ENCODE measurements around the gene GPR108. TPM values are rescaled to one million over a fixed set of nuclear protein-coding genes. Genes with fewer than 3 reads are reported as not detected.

GPR108 gene
- polyA plus RNA-seq, 1 of the 3 experiments (the other 2 are of a cell fraction): 54.2 TPM

DNA sequence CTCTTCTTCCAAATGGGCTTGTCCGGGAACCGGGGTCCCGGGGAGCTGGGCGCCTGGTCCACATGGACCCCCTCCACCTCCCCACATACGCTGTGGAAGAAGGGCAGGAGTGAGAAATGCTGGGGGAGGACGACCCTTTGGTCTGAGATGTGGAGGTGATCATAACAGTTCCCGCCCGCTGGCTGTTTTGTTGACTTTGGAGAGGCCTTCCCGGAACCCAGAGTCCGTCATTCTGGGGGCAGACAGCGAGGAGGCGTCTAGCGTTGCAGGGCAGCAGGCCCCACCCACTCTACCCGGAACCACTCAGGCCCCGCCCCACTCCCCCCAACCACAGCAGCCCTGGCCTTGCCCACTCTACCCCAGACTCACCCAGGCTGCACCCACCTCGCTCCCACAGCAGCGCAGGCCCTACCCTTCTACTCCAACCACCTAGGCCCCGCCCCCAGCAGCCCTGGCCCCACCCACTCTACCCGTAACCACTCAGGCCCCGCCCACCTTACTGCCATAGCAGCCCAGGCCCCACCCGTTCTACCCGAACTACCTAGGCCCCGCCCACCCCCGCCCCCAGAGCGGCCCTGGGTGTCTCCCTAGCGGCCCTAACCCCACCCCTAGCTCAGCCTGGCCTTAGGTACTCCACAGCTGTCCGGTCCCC is 7.1 kb downstream of the GPR108 start:
- Histone ChIP-seq H3K9me2 (no peaks in the 10 kb centered on the region), H3K4me3 (ENCODE audit: low read depth in 2 of 2, low read length in 1 of 2) (no peak overlapping the region), H3F3A (replicated peaks; ENCODE audit: insufficient read depth) (no peaks in the 10 kb centered on the region), H3K4me1 (ENCODE audit: control insufficient read depth in 1 of 2, insufficient read depth in 2 of 2, low read depth in 1 of 2, low read length in 1 of 2) (peaks cover 0 to under 1% of the 10 kb centered on the region in 2 experiments; a peak in 2 of 4 replicates), H3K9me3 (no peaks in the 10 kb centered on the region), H3K27me3 (ENCODE audit: insufficient read depth) (no peaks in the 10 kb centered on the region), H3K79me2 (ENCODE audit: insufficient read depth) (peaks cover 3% of the 10 kb centered on the region; the same call in 1 of the 2 replicates), H4K20me1 (ENCODE audit: insufficient read depth) (no peaks in the 10 kb centered on the region), H3K9ac (no peak overlapping the region), H3K27ac (ENCODE audit: low read depth in 2 of 2, low read length in 1 of 2) (no peak overlapping the region), H3K36me3 (replicated peaks in 1 of 2; ENCODE audit: control insufficient read depth in 1 of 2, insufficient read depth in 2 of 2, low read length in 1 of 2) (peaks cover 0 to 5% of the 10 kb centered on the region in 2 experiments), H2AFZ (ENCODE audit: low read depth) (no peak overlapping the region), H3K4me2 (no peak overlapping the region)
- peak; percentile 71 for DNase-seq
- POLR2A ChIA-PET: no interaction called here
- TF ChIP-seq YY1 (IDR thresholded peaks at IDR 0.05; ENCODE audit: low read depth) (no peak), GABPA (IDR thresholded peaks at IDR 0.05; ENCODE audit: low read depth) (no peak), RAD21 (IDR thresholded peaks at IDR 0.05; ENCODE audit: low read length) (no peak), TCF12 (IDR thresholded peaks at IDR 0.05) (no peak), MEF2A (IDR thresholded peaks at IDR 0.05; ENCODE audit: borderline replicate concordance, low read depth) (no peak), FOSL2 (IDR thresholded peaks at IDR 0.05; ENCODE audit: borderline replicate concordance, low read depth) (no peak)
- TF ChIP-seq, protein P1, sequence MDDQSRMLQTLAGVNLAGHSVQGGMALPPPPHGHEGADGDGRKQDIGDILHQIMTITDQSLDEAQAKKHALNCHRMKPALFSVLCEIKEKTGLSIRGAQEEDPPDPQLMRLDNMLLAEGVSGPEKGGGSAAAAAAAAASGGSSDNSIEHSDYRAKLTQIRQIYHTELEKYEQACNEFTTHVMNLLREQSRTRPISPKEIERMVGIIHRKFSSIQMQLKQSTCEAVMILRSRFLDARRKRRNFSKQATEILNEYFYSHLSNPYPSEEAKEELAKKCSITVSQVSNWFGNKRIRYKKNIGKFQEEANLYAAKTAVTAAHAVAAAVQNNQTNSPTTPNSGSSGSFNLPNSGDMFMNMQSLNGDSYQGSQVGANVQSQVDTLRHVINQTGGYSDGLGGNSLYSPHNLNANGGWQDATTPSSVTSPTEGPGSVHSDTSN (IDR thresholded peaks at IDR 0.05): no peak
- TF ChIP-seq, protein P2, sequence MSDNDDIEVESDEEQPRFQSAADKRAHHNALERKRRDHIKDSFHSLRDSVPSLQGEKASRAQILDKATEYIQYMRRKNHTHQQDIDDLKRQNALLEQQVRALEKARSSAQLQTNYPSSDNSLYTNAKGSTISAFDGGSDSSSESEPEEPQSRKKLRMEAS (IDR thresholded peaks at IDR 0.05; ENCODE audit: low read depth): no peak
- TF ChIP-seq, protein P3, sequence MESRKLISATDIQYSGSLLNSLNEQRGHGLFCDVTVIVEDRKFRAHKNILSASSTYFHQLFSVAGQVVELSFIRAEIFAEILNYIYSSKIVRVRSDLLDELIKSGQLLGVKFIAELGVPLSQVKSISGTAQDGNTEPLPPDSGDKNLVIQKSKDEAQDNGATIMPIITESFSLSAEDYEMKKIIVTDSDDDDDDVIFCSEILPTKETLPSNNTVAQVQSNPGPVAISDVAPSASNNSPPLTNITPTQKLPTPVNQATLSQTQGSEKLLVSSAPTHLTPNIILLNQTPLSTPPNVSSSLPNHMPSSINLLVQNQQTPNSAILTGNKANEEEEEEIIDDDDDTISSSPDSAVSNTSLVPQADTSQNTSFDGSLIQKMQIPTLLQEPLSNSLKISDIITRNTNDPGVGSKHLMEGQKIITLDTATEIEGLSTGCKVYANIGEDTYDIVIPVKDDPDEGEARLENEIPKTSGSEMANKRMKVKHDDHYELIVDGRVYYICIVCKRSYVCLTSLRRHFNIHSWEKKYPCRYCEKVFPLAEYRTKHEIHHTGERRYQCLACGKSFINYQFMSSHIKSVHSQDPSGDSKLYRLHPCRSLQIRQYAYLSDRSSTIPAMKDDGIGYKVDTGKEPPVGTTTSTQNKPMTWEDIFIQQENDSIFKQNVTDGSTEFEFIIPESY (IDR thresholded peaks at IDR 0.05; ENCODE audit: borderline replicate concordance, low read depth): no peak
- TF ChIP-seq, protein P4, sequence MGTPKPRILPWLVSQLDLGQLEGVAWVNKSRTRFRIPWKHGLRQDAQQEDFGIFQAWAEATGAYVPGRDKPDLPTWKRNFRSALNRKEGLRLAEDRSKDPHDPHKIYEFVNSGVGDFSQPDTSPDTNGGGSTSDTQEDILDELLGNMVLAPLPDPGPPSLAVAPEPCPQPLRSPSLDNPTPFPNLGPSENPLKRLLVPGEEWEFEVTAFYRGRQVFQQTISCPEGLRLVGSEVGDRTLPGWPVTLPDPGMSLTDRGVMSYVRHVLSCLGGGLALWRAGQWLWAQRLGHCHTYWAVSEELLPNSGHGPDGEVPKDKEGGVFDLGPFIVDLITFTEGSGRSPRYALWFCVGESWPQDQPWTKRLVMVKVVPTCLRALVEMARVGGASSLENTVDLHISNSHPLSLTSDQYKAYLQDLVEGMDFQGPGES (IDR thresholded peaks at IDR 0.05; ENCODE audit: low read depth, low read length): no peak
- WGBS (ENCODE audit: low lambda C conversion rate): 84% methylated on average over 22 of the region's 27 CpGs
- CTCF ChIA-PET: interaction anchor here (1.4 kb wide), 1 partner anchor 682 kb away, joined by 4 read pairs; no protein-coding TSS in a partner anchor

DNA sequence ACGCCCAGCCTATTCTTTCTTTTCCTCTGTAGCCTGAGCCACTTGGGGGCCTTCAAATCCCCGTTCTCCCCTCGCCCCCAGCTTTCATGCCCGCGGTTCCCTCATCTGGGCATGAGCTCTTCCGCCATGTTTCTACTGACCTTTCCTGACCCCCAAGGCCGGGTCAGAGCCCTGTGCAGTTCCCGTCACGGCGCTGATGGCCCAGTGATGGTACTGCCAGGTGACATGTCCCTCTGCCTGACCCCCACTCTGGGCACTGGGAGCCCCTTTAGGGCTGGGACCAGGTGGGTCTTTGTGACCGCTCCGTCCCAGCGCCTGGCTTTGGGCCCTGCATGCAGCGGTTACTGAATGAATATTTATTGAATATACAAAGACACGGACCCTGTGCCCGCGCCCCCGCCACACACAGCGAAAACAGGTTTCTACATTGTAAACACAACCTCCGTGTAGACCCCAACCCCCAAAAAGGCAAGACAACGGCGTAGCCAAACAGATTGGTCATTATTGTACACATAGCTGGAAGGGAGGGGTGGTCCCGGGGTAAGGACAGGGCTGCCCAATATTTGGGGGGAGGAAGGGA is 7.7 kb downstream of the GPR108 start:
- H3K9ac ChIP-seq: no peak overlapping the region
- no peaks in the 10 kb centered on the region for H4K20me1 ChIP-seq (ENCODE audit: insufficient read depth)
- no peak overlapping the region for H3K27ac ChIP-seq (ENCODE audit: low read depth in 2 of 2, low read length in 1 of 2)
- no peaks in the 10 kb centered on the region for H3K9me2 ChIP-seq
- no peaks in the 10 kb centered on the region for H3F3A ChIP-seq (replicated peaks; ENCODE audit: insufficient read depth)
- H3K9me3 ChIP-seq: no peaks in the 10 kb centered on the region
- WGBS (ENCODE audit: low lambda C conversion rate): 92% methylated on average over 23 of the region's 23 CpGs
- POLR2A ChIA-PET: no interaction called here
- H3K4me1 ChIP-seq (ENCODE audit: control insufficient read depth in 1 of 2, insufficient read depth in 2 of 2, low read depth in 1 of 2, low read length in 1 of 2): no peaks in the 10 kb centered on the region
- H3K4me3 ChIP-seq (ENCODE audit: low read depth in 2 of 2, low read length in 1 of 2): no peak overlapping the region
- TF ChIP-seq NRF1 (IDR thresholded peaks at IDR 0.05; ENCODE audit: low read depth, low read length): no peak
- no peak for TF ChIP-seq YY1 (IDR thresholded peaks at IDR 0.05; ENCODE audit: low read depth)
- TF ChIP-seq, protein P5, sequence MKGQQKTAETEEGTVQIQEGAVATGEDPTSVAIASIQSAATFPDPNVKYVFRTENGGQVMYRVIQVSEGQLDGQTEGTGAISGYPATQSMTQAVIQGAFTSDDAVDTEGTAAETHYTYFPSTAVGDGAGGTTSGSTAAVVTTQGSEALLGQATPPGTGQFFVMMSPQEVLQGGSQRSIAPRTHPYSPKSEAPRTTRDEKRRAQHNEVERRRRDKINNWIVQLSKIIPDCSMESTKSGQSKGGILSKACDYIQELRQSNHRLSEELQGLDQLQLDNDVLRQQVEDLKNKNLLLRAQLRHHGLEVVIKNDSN (IDR thresholded peaks at IDR 0.05; ENCODE audit: borderline replicate concordance, low read depth): no peak
- TF ChIP-seq, protein P4 (IDR thresholded peaks at IDR 0.05; ENCODE audit: low read depth, low read length): no peak
- no peak for TF ChIP-seq NFIC (IDR thresholded peaks at IDR 0.05; ENCODE audit: borderline replicate concordance)
- TF ChIP-seq, protein P2 (IDR thresholded peaks at IDR 0.05; ENCODE audit: low read depth): no peak
- no peak for TF ChIP-seq CHD2 (IDR thresholded peaks at IDR 0.05; ENCODE audit: low read length, partially characterized antibody)
- TF ChIP-seq FOSL2 (IDR thresholded peaks at IDR 0.05; ENCODE audit: borderline replicate concordance, low read depth): no peak
- TF ChIP-seq POLR2AphosphoS5 (IDR thresholded peaks at IDR 0.05; ENCODE audit: low read depth, low read length): no peak
- peak; percentile 15 for DNase-seq
- no peak overlapping the region for H2AFZ ChIP-seq (ENCODE audit: low read depth)
- H3K79me2 ChIP-seq (ENCODE audit: insufficient read depth): no peaks in the 10 kb centered on the region
- no peak overlapping the region for H3K4me2 ChIP-seq
- no peaks in the 10 kb centered on the region for H3K27me3 ChIP-seq (ENCODE audit: insufficient read depth)
- H3K36me3 ChIP-seq (replicated peaks in 1 of 2; ENCODE audit: control insufficient read depth in 1 of 2, insufficient read depth in 2 of 2, low read length in 1 of 2): peaks cover 0 to 5% of the 10 kb centered on the region in 2 experiments
- CTCF ChIA-PET: interaction anchor here (1.4 kb wide), 1 partner anchor 681 kb away, joined by 4 read pairs; no protein-coding TSS in a partner anchor

Measured in SK-N-SH (cell line).